Esophagus muscularis mucosa (tissue), 4 donors: ENCODE measurements around the gene AHRR. TPM values are rescaled to one million over a fixed set of nuclear protein-coding genes. Genes with fewer than 3 reads are reported as not detected.
A peak's percentile ranks its signal among the peaks of the same experiment; 100 is the strongest.

Experiments
- DNase-seq: peaks from one replicate; pipeline ENCODE4 v3.0.0-alpha.2; 2017; ENCODE audit errors: extremely low spot score
- H3K27ac ChIP-seq, 4 donors: fragments of 200-600 bp; sonication (generic); replicated peaks in 1 of 4; 1 replicate in 3 of 4; 2 replicates in 1 of 4; pipeline ENCODE4 v1.5.1; 2016 to 2019; ENCODE audit warnings: mild to moderate bottlenecking in 1 of 4
- H3K27me3 ChIP-seq, 4 donors: fragments of 200-600 bp; sonication (generic); one replicate each; pipeline versions ENCODE4 v1.5.1 to v1.6.0; 2016 to 2019
- H3K36me3 ChIP-seq, 4 donors: fragments of 200-600 bp; sonication (generic); one replicate each; pipeline ENCODE4 v1.5.1; 2016 to 2019
- H3K4me1 ChIP-seq, 4 donors: fragments of 200-600 bp; sonication (generic); one replicate each; pipeline ENCODE4 v1.5.1; 2016 to 2019
- H3K4me3 ChIP-seq, 4 donors: fragments of 200-600 bp; sonication (generic); 1 replicate in 2 of 4; 2 replicates in 2 of 4; pipeline ENCODE4 v1.5.1; 2016 to 2019; ENCODE audit warnings: mild to moderate bottlenecking in 4 of 4, moderate library complexity in 1 of 4
- H3K9me3 ChIP-seq, 4 donors: fragments of 200-600 bp; sonication (generic); 1 replicate in 3 of 4; 2 replicates in 1 of 4; pipeline ENCODE4 v1.5.1; 2016 to 2019
- CTCF ChIP-seq, 3 experiments: fragments of 200-600 bp in 2 of 3; fragments of 450-650 bp in 1 of 3; sonication (generic) in 2 of 3; IDR thresholded peaks; one replicate each; pipeline ENCODE4 v1.5.1; 2017 to 2019; ENCODE audit warnings: antibody characterized with exemption in 3 of 3, mild to moderate bottlenecking in 2 of 3, moderate library complexity in 1 of 3
- EP300 ChIP-seq: sonication (generic); formaldehyde crosslinking; IDR thresholded peaks from one replicate; pipeline ENCODE4 v1.6.1; 2017; ENCODE audit warnings: antibody characterized with exemption
- POLR2A ChIP-seq: fragments of 450-650 bp; IDR thresholded peaks from one replicate; pipeline ENCODE4 v1.6.1; 2017; ENCODE audit warnings: antibody characterized with exemption, moderate library complexity, mild to moderate bottlenecking, low read depth
- POLR2AphosphoS5 ChIP-seq, 2 donors: sonication (generic); formaldehyde crosslinking; IDR thresholded peaks; one replicate each; pipeline ENCODE4 v1.6.1; 2017; ENCODE audit warnings: antibody characterized with exemption in 2 of 2
- WGBS: methylation state at CpG from one replicate; pipeline ENCODE4 v1.1.5; 2018; 5-methylcytosine and 5-hydroxymethylcytosine counted together
- intact Hi-C: fragments of 100-400 bp; cut with DNase I; formaldehyde crosslinking; loops from one replicate; pipeline ENCODE4 v1.15.1; 2023
- total RNA-seq, 4 donors: library from RNA; depleted of rRNA; stranded (reverse); fragments of >200 nt; gene quantifications; one replicate each; pipeline versions ENCODE4 v1.1.0 to v1.2.1, GENCODE V29; 2016

AHRR gene
- total RNA-seq, 4 donors from 2014 or later = 0.33 to 5.5 (median 0.86) TPM

- Histone ChIP-seq H3K4me1 (peaks cover 3 to 13% (median 10%) of the 10 kb centered on the region in 4 donors), H3K4me3 (no peak overlapping the region), H3K36me3 (no peaks in the 10 kb centered on the region), H3K27me3 (peaks cover 0 to 40% (median 2%) of the 10 kb centered on the region in 4 donors), H3K27ac (no peak overlapping the region), H3K9me3 (no peaks in the 10 kb centered on the region)
- TF ChIP-seq EP300 (no peak), POLR2A (no peak), CTCF (IDR thresholded peaks at IDR 0.05) (no peak), POLR2AphosphoS5 (IDR thresholded peaks at IDR 0.05) (no peak)
- 86% methylated on average over 10 of the region's 10 CpGs for WGBS
- DNase-seq = peak; percentile 87
- intact Hi-C loops = no loop called here
Observed at GRCh38 chr5:347712-348284, 26.3 kb downstream of the AHRR start.

GRCh38 chr5:348726-349125 is 27.2 kb downstream of the AHRR start:
- Histone ChIP-seq H3K4me1 (peaks cover under 1 to 6% (median 5%) of the 10 kb centered on the region in 4 donors), H3K36me3 (no peaks in the 10 kb centered on the region), H3K27ac (no peak overlapping the region), H3K4me3 (no peak overlapping the region), H3K9me3 (no peaks in the 10 kb centered on the region), H3K27me3 (peaks cover 0 to 32% (median 0%) of the 10 kb centered on the region in 4 donors)
- TF ChIP-seq POLR2AphosphoS5 (IDR thresholded peaks at IDR 0.05) (no peak), EP300 (no peak), POLR2A (no peak), CTCF (IDR thresholded peaks at IDR 0.05) (no peak)
- no peak for DNase-seq
- intact Hi-C loops = no loop called here
- WGBS = 82% methylated on average over 5 of the region's 5 CpGs

GRCh38 chr5:350355-350754 is 28.8 kb downstream of the AHRR start:
- WGBS = 87% methylated on average over 9 of the region's 9 CpGs
- H3K9me3 ChIP-seq = no peaks in the 10 kb centered on the region
- H3K27me3 ChIP-seq = peaks cover 0 to 28% (median 0%) of the 10 kb centered on the region in 4 donors
- intact Hi-C loops = no loop called here
- H3K27ac ChIP-seq = no peak overlapping the region
- TF ChIP-seq CTCF (IDR thresholded peaks at IDR 0.05) = no peak
- H3K36me3 ChIP-seq = no peaks in the 10 kb centered on the region
- H3K4me3 ChIP-seq = no peak overlapping the region
- DNase-seq = no peak
- H3K4me1 ChIP-seq = no peaks in the 10 kb centered on the region

GRCh38 chr5:351084-351920 is 29.8 kb downstream of the AHRR start:
- H3K36me3 ChIP-seq = no peaks in the 10 kb centered on the region
- H3K4me1 ChIP-seq = no peaks in the 10 kb centered on the region
- H3K27me3 ChIP-seq = peaks cover 0 to 20% (median 0%) of the 10 kb centered on the region in 4 donors
- DNase-seq = no peak
- no peaks in the 10 kb centered on the region for H3K9me3 ChIP-seq
- H3K27ac ChIP-seq = no peak overlapping the region
- TF ChIP-seq EP300 (no peak), CTCF (IDR thresholded peaks at IDR 0.05) (no peak), POLR2AphosphoS5 (IDR thresholded peaks at IDR 0.05) (no peak), POLR2A (no peak)
- 85% methylated on average over 19 of the region's 19 CpGs for WGBS
- no peak overlapping the region for H3K4me3 ChIP-seq
- intact Hi-C loops = no loop called here
